A673 (cell line): ENCODE measurements around the gene FGF22.

Experiments
- CTCF ChIP-seq: fragments of 300-800, 200-600 bp; sonication (generic); conservative IDR thresholded peaks from 2 replicates; pipeline ENCODE4 v1.5.1; 2017; ENCODE audit warnings: low read depth, mild to moderate bottlenecking, antibody characterized with exemption, low read length, moderate library complexity, mixed read lengths
- EZH2 ChIP-seq: fragments of 200-600 bp; sonication (generic); IDR thresholded peaks from 2 replicates; pipeline ENCODE4 v1.6.1; 2017; ENCODE audit warnings: borderline replicate concordance, low read depth, mild to moderate bottlenecking, mixed read lengths, antibody characterized with exemption, low read length; ENCODE audit not compliant: poor library complexity, severe bottlenecking

- TF ChIP-seq CTCF (no peak), EZH2 (no peak)
Measured at GRCh38 chr19:629961-630714, 9.5 kb upstream of the FGF22 start.
